RWPE2 (cell line): ENCODE measurements around the gene NDFIP2.

ENCODE experiments used
- ATAC-seq: fragments of 200-7000 bp; cut with Tn5 transposase; 3 replicates; pipeline ENCODE4 v1.9.1; 2021; ENCODE audit warnings: low read depth
- DNase-seq: peaks from one replicate; pipeline ENCODE4 v3.0.0-alpha.2; 2020; ENCODE audit warnings: low spot score
- H3K27ac ChIP-seq: fragments of 450-650 bp; 2 replicates; pipeline ENCODE4 v1.5.1; 2017; ENCODE audit warnings: mild to moderate bottlenecking; ENCODE audit not compliant: poor library complexity, severe bottlenecking
- H3K27me3 ChIP-seq: fragments of 250-450 bp; sonication (Bioruptor Pico); 2 replicates; pipeline ENCODE4 v1.5.1; 2021; ENCODE audit warnings: mild to moderate bottlenecking, moderate library complexity; ENCODE audit not compliant: insufficient read depth, poor library complexity, severe bottlenecking
- H3K36me3 ChIP-seq: fragments of 250-450 bp; sonication (Bioruptor Pico); 2 replicates; pipeline ENCODE4 v1.5.1; 2020; ENCODE audit warnings: low read depth, mild to moderate bottlenecking, moderate library complexity
- H3K4me1 ChIP-seq: fragments of 250-450 bp; sonication (Bioruptor Pico); 2 replicates; pipeline ENCODE4 v1.5.1; 2021; ENCODE audit warnings: mild to moderate bottlenecking, moderate library complexity; ENCODE audit not compliant: insufficient read depth, poor library complexity, severe bottlenecking
- H3K4me3 ChIP-seq: fragments of 250-450 bp; sonication (Bioruptor Pico); 2 replicates; pipeline ENCODE4 v1.5.1; 2021; ENCODE audit warnings: mild to moderate bottlenecking, moderate library complexity; ENCODE audit not compliant: severe bottlenecking
- H3K9me3 ChIP-seq: fragments of 250-450 bp; sonication (Bioruptor Pico); 2 replicates; pipeline ENCODE4 v1.5.1; 2021; ENCODE audit warnings: mild to moderate bottlenecking, moderate library complexity; ENCODE audit not compliant: severe bottlenecking
- CTCF ChIP-seq: fragments of 450-650 bp; IDR thresholded peaks from one replicate; pipeline ENCODE4 v1.5.1; 2017; ENCODE audit warnings: mild to moderate bottlenecking, moderate library complexity; ENCODE audit not compliant: poor library complexity, severe bottlenecking

NDFIP2 gene

GRCh38 chr13:79490326-79490725 is 9.4 kb downstream of the NDFIP2 start:
- Histone ChIP-seq H3K27ac (peak overlapping the region; percentile 99), H3K4me3 (no peak overlapping the region), H3K27me3 (no peaks in the 10 kb centered on the region), H3K9me3 (no peaks in the 10 kb centered on the region), H3K4me1 (peaks cover 74% of the 10 kb centered on the region), H3K36me3 (peaks cover 20% of the 10 kb centered on the region)
- no peak for DNase-seq
- TF ChIP-seq CTCF, result no peak
- no peak for ATAC-seq

- Histone ChIP-seq H3K27me3 (no peaks in the 10 kb centered on the region), H3K9me3 (no peaks in the 10 kb centered on the region), H3K4me3 (no peak overlapping the region), H3K4me1 (peaks cover 74% of the 10 kb centered on the region), H3K27ac (peak overlapping the region; percentile 99), H3K36me3 (peaks cover 17% of the 10 kb centered on the region)
- ATAC-seq (no peak), DNase-seq (no peak)
- TF ChIP-seq CTCF, result no peak
Observed at GRCh38 chr13:79490824-79491223, 9.9 kb downstream of the NDFIP2 start.

GRCh38 chr13:79491715-79492114 is 10.8 kb downstream of the NDFIP2 start:
- ATAC-seq (peak; percentile 76), DNase-seq (no peak)
- no peak for TF ChIP-seq CTCF
- Histone ChIP-seq H3K4me1 (peaks cover 74% of the 10 kb centered on the region), H3K36me3 (peaks cover 11% of the 10 kb centered on the region), H3K27me3 (no peaks in the 10 kb centered on the region), H3K4me3 (no peak overlapping the region), H3K27ac (peak overlapping the region; percentile 99), H3K9me3 (no peaks in the 10 kb centered on the region)

GRCh38 chr13:79492313-79492798 is 11.4 kb downstream of the NDFIP2 start:
- no peaks in the 10 kb centered on the region for H3K9me3 ChIP-seq
- no peaks in the 10 kb centered on the region for H3K27me3 ChIP-seq
- DNase-seq, result no peak
- H3K4me3 ChIP-seq, result peak overlapping the region; percentile 5
- peak overlapping the region; percentile 99 for H3K27ac ChIP-seq
- peaks cover 11% of the 10 kb centered on the region for H3K36me3 ChIP-seq
- ATAC-seq, result peak; percentile 67
- TF ChIP-seq CTCF, result no peak
- peaks cover 72% of the 10 kb centered on the region for H3K4me1 ChIP-seq

DNA sequence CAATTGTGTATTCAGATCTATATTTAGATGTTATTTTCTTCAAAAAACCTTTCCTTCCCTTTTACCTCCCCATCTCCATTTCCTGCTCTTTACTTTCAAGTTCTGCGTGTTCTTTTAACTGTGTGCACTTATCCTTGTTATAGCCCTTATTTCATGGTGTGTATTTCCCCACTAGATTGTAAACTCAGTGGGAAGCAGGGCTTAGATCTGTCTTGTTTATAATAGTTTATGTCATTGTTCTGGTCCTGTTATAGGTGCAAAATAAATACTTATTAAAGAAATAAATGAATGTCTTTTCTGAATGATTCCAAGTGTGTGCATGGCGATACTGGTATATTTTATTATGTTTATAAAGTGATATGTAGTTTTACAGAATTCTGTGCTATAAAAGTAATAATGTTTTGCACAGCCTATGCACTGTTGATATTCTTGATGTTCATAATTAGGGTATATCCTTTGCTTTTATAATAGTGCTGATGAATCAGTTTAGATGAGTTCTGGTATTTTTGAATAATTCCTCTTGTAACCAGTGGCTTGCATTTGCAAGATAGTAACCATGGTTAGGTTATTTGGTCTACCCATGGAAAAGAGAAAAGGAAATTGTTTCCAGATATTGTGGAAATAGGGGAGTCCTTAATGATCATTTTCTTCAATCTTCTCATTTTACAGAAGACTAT is 12.1 kb downstream of the NDFIP2 start:
- H3K9me3 ChIP-seq, result no peaks in the 10 kb centered on the region
- H3K4me3 ChIP-seq, result peak overlapping the region; percentile 5
- no peaks in the 10 kb centered on the region for H3K27me3 ChIP-seq
- ATAC-seq, result no peak
- H3K36me3 ChIP-seq, result peaks cover 11% of the 10 kb centered on the region
- TF ChIP-seq CTCF, result no peak
- H3K4me1 ChIP-seq, result peaks cover 68% of the 10 kb centered on the region
- H3K27ac ChIP-seq, result peak overlapping the region; percentile 99
- DNase-seq, result no peak
